Measurements from ENCODE around the gene BAG1. TPM values are rescaled to one million over a fixed set of nuclear protein-coding genes. Genes with fewer than 3 reads are reported as not detected.

The BAG1 gene
- total and polyA plus RNA-seq, 2 of the 13 experiments (the other 11 are each of a cell fraction or from before 2014, with no cell fraction given) = 23.1 to 59.5 TPM

GRCh38 chr9:33239921-33240320, 24.6 kb downstream of the BAG1 start, which contains the start of gene SPINK4 (continued):
- TF ChIP-seq HIC2 (CRISPR knock-in tag; IDR thresholded peaks at IDR 0.05; ENCODE audit: low read depth) (0 out of 2 replicates have a peak, but pooled peaks have one; percentile 25), SMC3 (IDR thresholded peaks at IDR 0.05; ENCODE audit: low read length) (no peak), SMAD1 (CRISPR knock-in tag; IDR thresholded peaks at IDR 0.05; ENCODE audit: borderline replicate concordance, low read depth) (no peak), HMGXB4 (CRISPR knock-in tag; IDR thresholded peaks at IDR 0.05; ENCODE audit: borderline replicate concordance in 1 of 2, low read depth in 1 of 2) (no peak), ZNF263 (CRISPR knock-in tag; IDR thresholded peaks at IDR 0.05) (0 out of 2 replicates have a peak, but pooled peaks have one; percentile 13), POLR2G (IDR thresholded peaks at IDR 0.05; ENCODE audit: low read depth, low read length) (peak; percentile 49; the same call in 1 of the 2 replicates), TCF7 (IDR thresholded peaks at IDR 0.05; ENCODE audit: low read depth) (no peak), SMARCE1 (IDR thresholded peaks at IDR 0.05; ENCODE audit: borderline replicate concordance) (no peak), POLR2AphosphoS5 (IDR thresholded peaks at IDR 0.05; ENCODE audit: low read depth, low read length) (no peak), ZNF441 (CRISPR knock-in tag; IDR thresholded peaks at IDR 0.05; ENCODE audit: borderline replicate concordance) (no peak), FOXP1 (IDR thresholded peaks at IDR 0.05) (no peak), FOXP1 (CRISPR knock-in tag; IDR thresholded peaks at IDR 0.05) (no peak), ZNF687 (CRISPR knock-in tag; IDR thresholded peaks at IDR 0.05) (peak; percentile 64), MTA3 (CRISPR knock-in tag; IDR thresholded peaks at IDR 0.05) (no peak), ZFX (CRISPR knock-in tag; IDR thresholded peaks at IDR 0.05; ENCODE audit: low read depth) (peak; percentile 70), GATA4 (IDR thresholded peaks at IDR 0.05; ENCODE audit: borderline replicate concordance, low read depth) (peak; percentile 95), MAF1 (CRISPR knock-in tag; IDR thresholded peaks at IDR 0.05; ENCODE audit: borderline replicate concordance) (no peak), ZNF782 (CRISPR knock-in tag; IDR thresholded peaks at IDR 0.05; ENCODE audit: borderline replicate concordance) (0 out of 2 replicates have a peak, but pooled peaks have one; percentile 29), PHB2 (IDR thresholded peaks at IDR 0.05; ENCODE audit: partially characterized antibody) (no peak), MED8 (CRISPR knock-in tag; IDR thresholded peaks at IDR 0.05; ENCODE audit: insufficient replicate concordance) (no peak), TGIF2 (CRISPR knock-in tag; IDR thresholded peaks at IDR 0.05) (no peak), HDAC2 (CRISPR knock-in tag; IDR thresholded peaks at IDR 0.05) (peak; percentile 22; the same call in 1 of the 2 replicates), MAFG (CRISPR knock-in tag; IDR thresholded peaks at IDR 0.05) (no peak), KLF12 (CRISPR knock-in tag; IDR thresholded peaks at IDR 0.05; ENCODE audit: borderline replicate concordance) (no peak), ZNF124 (CRISPR knock-in tag; IDR thresholded peaks at IDR 0.05) (no peak)

All from HepG2 (cell line).